Bronchial epithelial cell (primary cell): Measurements from ENCODE around the gene TDRD3. TPM values are rescaled to one million over a fixed set of nuclear protein-coding genes. Genes with fewer than 3 reads are reported as not detected.

Experiments
- DNase-seq: peaks from one replicate; pipeline ENCODE4 v3.0.0-alpha.2; 2010; ENCODE audit warnings: low read depth
- FAIRE-seq: peaks from 2 replicates; lab custom pipeline; 2011; peaks lifted over from hg19 to GRCh38; lab: Jason Lieb, UNC
- H3K27me3 ChIP-seq: 2 replicates; pipeline ENCODE4 v1.5.1; 2011; ENCODE audit warnings: low read length; ENCODE audit not compliant: control insufficient read depth, insufficient read depth
- H3K36me3 ChIP-seq: 2 replicates; pipeline ENCODE4 v1.5.1; 2011; ENCODE audit warnings: low read length; ENCODE audit not compliant: control insufficient read depth, insufficient read depth
- H3K4me3 ChIP-seq: 2 replicates; pipeline ENCODE4 v1.5.1; 2011; ENCODE audit warnings: mild to moderate bottlenecking, low read depth, low read length, control low read depth
- CTCF ChIP-seq: IDR thresholded peaks from 2 replicates; pipeline ENCODE4 v1.5.1; 2011; ENCODE audit warnings: mild to moderate bottlenecking, moderate library complexity, low read length, control low read depth, inconsistent platforms; ENCODE audit not compliant: insufficient read depth, severe bottlenecking
- total RNA-seq: library from RNA; depleted of rRNA; stranded (reverse); fragments of >200 nt; gene quantifications from 2 replicates; pipeline ENCODE4 v1.2.1, GENCODE V29; 2014

The TDRD3 gene
- total RNA-seq, 1 donor from 2014 or later: 12.4 TPM

GRCh38 chr13:60604058-60604457, 207.0 kb downstream of the TDRD3 start:
- Histone ChIP-seq H3K4me3 (no peak overlapping the region), H3K36me3 (no peaks in the 10 kb centered on the region), H3K27me3 (no peaks in the 10 kb centered on the region)
- DNase-seq (no peak), FAIRE-seq (no peak)
- no peak for TF ChIP-seq CTCF

DNA sequence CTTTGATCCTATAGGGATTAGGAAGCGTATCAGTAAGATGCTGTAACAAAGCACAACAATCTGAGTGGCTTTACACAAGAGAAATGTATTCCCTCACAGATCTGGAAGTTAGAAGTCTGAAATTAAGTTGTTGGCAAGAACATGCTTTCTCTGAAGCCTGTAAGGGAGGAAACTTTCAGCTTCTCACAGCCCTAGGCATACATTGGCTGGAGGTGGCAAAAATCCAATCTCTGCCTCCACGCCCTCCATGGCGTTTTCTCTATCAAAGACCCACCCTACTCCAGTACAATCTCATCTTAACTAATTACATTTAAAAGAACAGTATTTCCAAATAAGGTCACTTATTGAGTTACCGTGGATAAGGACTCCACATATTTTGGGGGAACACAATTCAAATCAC, 211.9 kb downstream of the TDRD3 start:
- Histone ChIP-seq H3K27me3 (no peaks in the 10 kb centered on the region), H3K36me3 (no peaks in the 10 kb centered on the region), H3K4me3 (no peak overlapping the region)
- FAIRE-seq (no peak), DNase-seq (no peak)
- TF ChIP-seq CTCF: no peak

DNA sequence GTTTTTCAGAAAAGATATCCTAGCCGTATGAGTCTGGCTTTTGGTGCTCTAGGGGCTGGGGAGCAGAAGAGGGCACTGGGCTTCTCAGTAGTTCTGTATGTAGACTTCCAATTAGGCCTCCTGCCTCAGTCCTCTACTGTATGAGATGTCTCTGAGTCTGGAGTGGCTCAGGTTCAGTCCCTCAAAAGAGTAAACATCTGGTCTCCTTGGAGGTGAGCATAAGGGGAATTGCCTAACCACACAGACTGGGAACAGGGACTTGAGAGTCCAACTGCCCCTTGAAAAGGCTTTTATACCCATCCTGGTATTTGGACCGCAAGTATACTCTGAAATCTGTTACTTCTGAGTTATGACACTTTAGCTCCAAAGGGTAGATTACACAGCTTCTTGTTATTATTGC, 214.5 kb downstream of the TDRD3 start:
- Histone ChIP-seq H3K27me3 (no peaks in the 10 kb centered on the region), H3K36me3 (no peaks in the 10 kb centered on the region), H3K4me3 (no peak overlapping the region)
- DNase-seq (no peak), FAIRE-seq (no peak)
- TF ChIP-seq CTCF: no peak

DNA sequence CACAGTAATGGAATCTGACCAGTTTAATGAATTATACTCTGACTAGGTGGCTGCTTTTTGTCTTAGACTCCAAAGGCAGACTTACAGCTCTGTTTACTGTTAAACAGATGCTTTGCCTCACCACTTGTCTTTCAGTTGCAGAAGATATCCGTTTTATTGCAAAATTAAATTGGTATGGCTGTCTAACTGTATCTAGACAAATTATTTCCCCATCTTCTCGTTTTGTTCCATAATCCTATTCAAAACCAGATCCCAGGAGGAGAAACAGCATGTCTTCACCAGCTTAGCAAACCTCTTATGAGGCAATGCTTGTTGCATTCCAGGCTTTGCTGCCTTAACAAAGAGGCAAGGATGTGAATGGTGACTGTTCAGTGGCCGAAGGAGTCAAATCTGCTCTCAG, 215.6 kb downstream of the TDRD3 start:
- no peaks in the 10 kb centered on the region for H3K27me3 ChIP-seq
- FAIRE-seq (no peak), DNase-seq (no peak)
- no peaks in the 10 kb centered on the region for H3K36me3 ChIP-seq
- H3K4me3 ChIP-seq: no peak overlapping the region
- no peak for TF ChIP-seq CTCF

DNA sequence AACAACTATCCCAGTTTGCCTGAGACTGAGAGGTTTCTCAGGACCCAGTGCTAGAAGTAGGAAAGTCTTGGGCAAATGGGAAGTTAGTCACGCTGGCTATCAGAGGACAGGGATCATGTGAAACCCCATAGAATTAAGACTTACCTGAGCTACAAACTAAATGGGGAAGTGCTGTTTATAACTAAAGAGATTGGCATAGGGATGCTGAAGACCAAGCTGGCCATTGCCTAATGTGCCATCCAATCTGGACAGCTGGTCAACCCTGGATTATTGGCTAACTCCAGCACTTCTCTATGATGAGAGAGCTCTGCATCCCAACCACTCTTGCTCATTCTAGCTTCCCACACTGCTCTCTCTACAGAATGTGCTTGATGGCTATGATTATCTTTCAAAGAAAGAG, 216.1 kb downstream of the TDRD3 start:
- no peak overlapping the region for H3K4me3 ChIP-seq
- H3K36me3 ChIP-seq: no peaks in the 10 kb centered on the region
- TF ChIP-seq CTCF: no peak
- FAIRE-seq (no peak), DNase-seq (no peak)
- no peaks in the 10 kb centered on the region for H3K27me3 ChIP-seq

GRCh38 chr13:60617991-60618733, 221.1 kb downstream of the TDRD3 start:
- H3K4me3 ChIP-seq: no peak overlapping the region
- FAIRE-seq: no peak
- TF ChIP-seq CTCF: peak; percentile 15
- peak; percentile 4 for DNase-seq
- H3K27me3 ChIP-seq: no peaks in the 10 kb centered on the region
- H3K36me3 ChIP-seq: no peaks in the 10 kb centered on the region
